Parathyroid adenoma (tissue), 2 donors: ENCODE data around the gene EN2.

Experiments used
- H2AFZ ChIP-seq: fragments of 300-600 bp; sonication (generic); one replicate; pipeline ENCODE4 v1.7.0; 2017; ENCODE audit warnings: antibody characterized with exemption, mild to moderate bottlenecking
- H3K27ac ChIP-seq: fragments of 300-600 bp; sonication (generic); one replicate; pipeline ENCODE4 v1.7.0; 2017
- H3K27me3 ChIP-seq: fragments of 300-600 bp; sonication (generic); one replicate; pipeline ENCODE4 v1.7.0; 2017; ENCODE audit warnings: low read length; ENCODE audit not compliant: control insufficient read depth, insufficient read depth
- H3K36me3 ChIP-seq: fragments of 300-600 bp; sonication (generic); one replicate; pipeline ENCODE4 v1.7.0; 2017; ENCODE audit warnings: low read length; ENCODE audit not compliant: control insufficient read depth, insufficient read depth
- H3K4me1 ChIP-seq: fragments of 300-600 bp; sonication (generic); one replicate; pipeline ENCODE4 v1.7.0; 2017; ENCODE audit warnings: control low read depth
- H3K4me2 ChIP-seq: fragments of 300-600 bp; sonication (generic); one replicate; pipeline ENCODE4 v1.7.0; 2017; ENCODE audit warnings: low read length
- H3K4me3 ChIP-seq: fragments of 300-600 bp; sonication (generic); one replicate; pipeline ENCODE4 v1.7.0; 2017; ENCODE audit warnings: low read depth, low read length
- H3K79me2 ChIP-seq: fragments of 300-600 bp; sonication (generic); one replicate; pipeline ENCODE4 v1.7.0; 2017; ENCODE audit warnings: control low read depth
- H3K9ac ChIP-seq: fragments of 300-600 bp; sonication (generic); one replicate; pipeline ENCODE4 v1.7.0; 2017; ENCODE audit warnings: mild to moderate bottlenecking
- H3K9me3 ChIP-seq: fragments of 300-600 bp; sonication (generic); one replicate; pipeline ENCODE4 v1.7.0; 2017; ENCODE audit warnings: low read length; ENCODE audit not compliant: control insufficient read depth
- CTCF ChIP-seq: fragments of 300-600 bp; sonication (generic); IDR thresholded peaks from one replicate; pipeline ENCODE4 v1.7.0; 2017; ENCODE audit warnings: antibody characterized with exemption, mild to moderate bottlenecking
- donor health status: primary hyperparathyroidism.

The EN2 gene

GRCh38 chr7:155418304-155418703, 39.6 kb upstream of the EN2 start:
- TF ChIP-seq CTCF, result no peak

GRCh38 chr7:155418941-155419755, 38.8 kb upstream of the EN2 start:
- no peaks in the 10 kb centered on the region for H3K9me3 ChIP-seq
- no peak overlapping the region for H3K4me3 ChIP-seq
- no peak overlapping the region for H3K27ac ChIP-seq
- H3K36me3 ChIP-seq, result no peaks in the 10 kb centered on the region
- H3K4me2 ChIP-seq, result no peak overlapping the region
- H3K27me3 ChIP-seq, result no peaks in the 10 kb centered on the region
- no peak overlapping the region for H2AFZ ChIP-seq
- no peak for TF ChIP-seq CTCF
- H3K79me2 ChIP-seq, result no peaks in the 10 kb centered on the region
- no peak overlapping the region for H3K9ac ChIP-seq
- H3K4me1 ChIP-seq, result no peaks in the 10 kb centered on the region

More at GRCh38 chr7:155418304-155418703, 39.6 kb upstream of the EN2 start:
- Histone ChIP-seq H3K27me3 (no peaks in the 10 kb centered on the region), H3K27ac (no peak overlapping the region), H3K4me3 (no peak overlapping the region), H2AFZ (no peak overlapping the region), H3K4me2 (no peak overlapping the region), H3K36me3 (no peaks in the 10 kb centered on the region), H3K9me3 (no peaks in the 10 kb centered on the region), H3K79me2 (no peaks in the 10 kb centered on the region), H3K9ac (no peak overlapping the region), H3K4me1 (no peaks in the 10 kb centered on the region)

DNA sequence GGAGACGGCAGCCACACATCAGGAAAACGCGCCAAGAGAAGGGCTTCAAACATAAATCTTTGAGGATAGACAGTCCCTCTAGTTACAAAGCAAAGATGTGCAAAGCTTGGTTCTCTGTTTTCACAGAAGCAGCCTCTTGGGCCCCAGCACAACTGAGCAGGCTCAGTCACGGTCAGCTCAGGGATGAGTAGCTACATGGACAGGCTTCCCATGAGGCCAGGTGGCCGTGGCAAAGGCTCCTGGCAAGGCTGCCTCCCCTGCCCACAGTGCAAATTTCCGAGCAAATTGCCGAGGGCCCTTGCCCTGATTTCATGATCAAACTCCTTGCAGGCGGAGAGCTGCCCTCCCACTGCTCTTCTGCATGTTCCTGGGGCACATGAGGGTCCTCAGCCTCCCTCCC, 37.8 kb upstream of the EN2 start:
- H3K4me2 ChIP-seq, result no peak overlapping the region
- no peaks in the 10 kb centered on the region for H3K27me3 ChIP-seq

GRCh38 chr7:155422151-155422550, 35.8 kb upstream of the EN2 start:
- Histone ChIP-seq H3K9ac (no peak overlapping the region), H3K27ac (no peak overlapping the region), H3K79me2 (no peaks in the 10 kb centered on the region), H3K36me3 (no peaks in the 10 kb centered on the region), H2AFZ (no peak overlapping the region), H3K9me3 (no peaks in the 10 kb centered on the region), H3K4me2 (no peak overlapping the region), H3K4me3 (no peak overlapping the region), H3K27me3 (no peaks in the 10 kb centered on the region), H3K4me1 (no peaks in the 10 kb centered on the region)
- TF ChIP-seq CTCF, result no peak

More for the DNA sequence above, 37.8 kb upstream of the EN2 start:
- Histone ChIP-seq H3K4me1 (no peaks in the 10 kb centered on the region), H3K79me2 (no peaks in the 10 kb centered on the region), H3K9me3 (no peaks in the 10 kb centered on the region), H2AFZ (no peak overlapping the region), H3K27ac (no peak overlapping the region), H3K4me3 (no peak overlapping the region), H3K9ac (no peak overlapping the region), H3K36me3 (no peaks in the 10 kb centered on the region)
- no peak for TF ChIP-seq CTCF
